Caco-2 (cell line): ENCODE measurements around the gene TMEM45B. TPM values are rescaled to one million over a fixed set of nuclear protein-coding genes. Genes with fewer than 3 reads are reported as not detected.

Experiments used
- BruUV-seq: library from RNA; stranded (reverse); fragments of 400-500 nt; replicated peaks from 2 replicates; lab custom pipeline; 2021; lab: Mats Ljungman, UMichigan
- CTCF ChIA-PET: fragments of 300-600 bp; sonication (Branson Sonifier 250); formaldehyde crosslinking; loops from one replicate; lab custom pipeline; 2022; ENCODE audit warnings: antibody characterized with exemption; lab: Charles Lee
- POLR2A ChIA-PET: fragments of 300-600 bp; sonication (Branson Sonifier 250); formaldehyde crosslinking; loops from one replicate; lab custom pipeline; 2022; ENCODE audit warnings: antibody characterized with exemption; lab: Charles Lee
- DNase-seq, 2 experiments: peaks; one replicate each; pipeline versions ENCODE4 v3.0.0 to v3.0.0-alpha.2; 2020 to 2022
- H3K27me3 ChIP-seq: replicated peaks from 2 replicates; pipeline ENCODE4 v1.6.0; 2011; ENCODE audit warnings: low read length; ENCODE audit not compliant: control insufficient read depth, insufficient read depth
- H3K36me3 ChIP-seq: 2 replicates; pipeline ENCODE4 v1.5.1; 2011; ENCODE audit warnings: low read length; ENCODE audit not compliant: control insufficient read depth, insufficient read depth
- H3K4me1 ChIP-seq: fragments of 250-450 bp; sonication (Bioruptor Pico); 2 replicates; pipeline ENCODE4 v1.5.1; 2020; ENCODE audit warnings: mild to moderate bottlenecking
- H3K4me3 ChIP-seq: 2 replicates; pipeline ENCODE4 v1.5.1; 2011; ENCODE audit warnings: low read depth, mild to moderate bottlenecking, control low read depth, low read length
- H3K9me3 ChIP-seq: fragments of 250-450 bp; sonication (Bioruptor Pico); 2 replicates; pipeline ENCODE4 v1.5.1; 2020; ENCODE audit warnings: mild to moderate bottlenecking, moderate library complexity
- H3K27ac Mint-ChIP-seq: one replicate; pipeline ENCODE4 v1.8.0; 2022; ENCODE audit warnings: mixed read lengths; ENCODE audit not compliant: unreplicated experiment
- H3K27me3 Mint-ChIP-seq: one replicate; pipeline ENCODE4 v1.8.0; 2022; ENCODE audit warnings: mixed read lengths; ENCODE audit not compliant: insufficient read depth, unreplicated experiment
- H3K36me3 Mint-ChIP-seq: one replicate; pipeline ENCODE4 v1.8.0; 2022; ENCODE audit warnings: mild to moderate bottlenecking, mixed read lengths; ENCODE audit not compliant: insufficient read depth, unreplicated experiment
- H3K4me1 Mint-ChIP-seq: one replicate; pipeline ENCODE4 v1.8.0; 2022; ENCODE audit warnings: low read depth, mixed read lengths; ENCODE audit not compliant: unreplicated experiment
- H3K4me3 Mint-ChIP-seq: one replicate; pipeline ENCODE4 v1.8.0; 2022; ENCODE audit warnings: mild to moderate bottlenecking, moderate library complexity, mixed read lengths; ENCODE audit not compliant: unreplicated experiment
- H3K9me3 Mint-ChIP-seq: one replicate; pipeline ENCODE4 v1.8.0; 2022; ENCODE audit warnings: mixed read lengths; ENCODE audit not compliant: unreplicated experiment
- intact Hi-C: fragments of 100-400 bp; cut with micrococcal nuclease; formaldehyde crosslinking; loops from one replicate; pipeline ENCODE4 v1.10.0; 2022; ENCODE audit not compliant: unreplicated experiment
- total RNA-seq: library from RNA; stranded (reverse); gene quantifications from 2 replicates; pipeline ENCODE4 v1.2.3, GENCODE V29; 2022
- TF ChIP-seq, protein P1 (sequence below), 2 experiments: fragments of 200-600 bp in 1 of 2; IDR thresholded peaks; 1 replicate in 1 of 2; 2 replicates in 1 of 2; pipeline versions ENCODE4 v1.5.1 to v1.8.0; 2011 to 2022; ENCODE audit warnings: antibody characterized with exemption in 1 of 2, control low read depth in 1 of 2, inconsistent platforms in 1 of 2, low read depth in 1 of 2, low read length in 1 of 2, mild to moderate bottlenecking in 1 of 2, moderate library complexity in 1 of 2; ENCODE audit not compliant: insufficient read depth in 1 of 2, severe bottlenecking in 1 of 2, unreplicated experiment in 1 of 2

The TMEM45B gene
- total RNA-seq, 1 experiment from 2014 or later: 60.0 TPM

DNA sequence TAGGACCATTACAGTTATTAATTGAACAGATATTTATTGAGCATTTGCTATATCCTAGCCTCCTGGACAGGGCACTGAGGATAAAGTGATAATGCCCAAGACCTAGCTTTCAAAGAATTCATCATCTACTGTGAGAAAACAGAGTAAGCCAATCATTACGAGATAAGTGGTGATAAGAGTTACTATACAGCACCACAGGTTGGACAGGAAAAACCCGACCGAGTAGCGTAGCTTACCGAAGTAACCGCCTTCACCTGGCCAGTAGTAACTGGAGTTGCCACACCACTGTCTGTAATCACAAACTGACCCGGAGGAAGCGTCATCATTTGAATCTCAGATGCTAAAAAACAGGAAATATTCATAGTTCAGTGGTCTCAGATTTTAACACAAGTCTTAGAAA, 89.8 kb downstream of the TMEM45B start:
- ChIA-PET POLR2A (interaction anchor here (0.6 to 1.7 kb wide), 2 partner anchors 10 to 255 kb away, joined by 3 to 9 read pairs; partner anchors contain the start of gene NFRKB), CTCF (interaction anchor here (0.5 to 0.7 kb wide), 2 partner anchors 103 to 120 kb away, joined by 3 to 6 read pairs; no protein-coding TSS in a partner anchor)
- Mint-ChIP-seq H3K27ac (no peak overlapping the region), H3K27me3 (no peaks in the 10 kb centered on the region), H3K36me3 (peaks cover 14% of the 10 kb centered on the region), H3K9me3 (no peaks in the 10 kb centered on the region), H3K4me3 (no peak overlapping the region), H3K4me1 (peaks cover 7% of the 10 kb centered on the region)
- Histone ChIP-seq H3K27me3 (no peaks in the 10 kb centered on the region), H3K9me3 (no peaks in the 10 kb centered on the region), H3K4me1 (peaks cover 17% of the 10 kb centered on the region), H3K36me3 (no peaks in the 10 kb centered on the region), H3K4me3 (no peak overlapping the region)
- peak; percentile 84 to 87 for DNase-seq
- intact Hi-C loops: loop anchor here (10.0 kb wide), 1 partner anchor 409 kb away; the partner anchor contains the start of gene ZBTB44
- TF ChIP-seq, protein P1, sequence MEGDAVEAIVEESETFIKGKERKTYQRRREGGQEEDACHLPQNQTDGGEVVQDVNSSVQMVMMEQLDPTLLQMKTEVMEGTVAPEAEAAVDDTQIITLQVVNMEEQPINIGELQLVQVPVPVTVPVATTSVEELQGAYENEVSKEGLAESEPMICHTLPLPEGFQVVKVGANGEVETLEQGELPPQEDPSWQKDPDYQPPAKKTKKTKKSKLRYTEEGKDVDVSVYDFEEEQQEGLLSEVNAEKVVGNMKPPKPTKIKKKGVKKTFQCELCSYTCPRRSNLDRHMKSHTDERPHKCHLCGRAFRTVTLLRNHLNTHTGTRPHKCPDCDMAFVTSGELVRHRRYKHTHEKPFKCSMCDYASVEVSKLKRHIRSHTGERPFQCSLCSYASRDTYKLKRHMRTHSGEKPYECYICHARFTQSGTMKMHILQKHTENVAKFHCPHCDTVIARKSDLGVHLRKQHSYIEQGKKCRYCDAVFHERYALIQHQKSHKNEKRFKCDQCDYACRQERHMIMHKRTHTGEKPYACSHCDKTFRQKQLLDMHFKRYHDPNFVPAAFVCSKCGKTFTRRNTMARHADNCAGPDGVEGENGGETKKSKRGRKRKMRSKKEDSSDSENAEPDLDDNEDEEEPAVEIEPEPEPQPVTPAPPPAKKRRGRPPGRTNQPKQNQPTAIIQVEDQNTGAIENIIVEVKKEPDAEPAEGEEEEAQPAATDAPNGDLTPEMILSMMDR (IDR thresholded peaks at IDR 0.05; ENCODE audit: insufficient read depth in 1 of 2, low read depth in 1 of 2, low read length in 1 of 2, severe bottlenecking in 1 of 2, unreplicated experiment in 1 of 2): no peak
- no TSS peak for BruUV-seq

Other genes starting within 250 kb of the TMEM45B start
- 101 and 104 TPM in 2 replicates for gene NFRKB, start 79.7 kb downstream of the TMEM45B start, total RNA-seq
- 11.8 and 12.0 TPM in 2 replicates for gene PRDM10, start 187.0 kb downstream of the TMEM45B start, total RNA-seq